Epithelial cell of esophagus (primary cell): ENCODE data around the gene TGM1.

Experiments
- DNase-seq: peaks from one replicate; pipeline ENCODE4 v3.0.0; 2010; ENCODE audit warnings: low read depth
- H3K4me3 ChIP-seq: 2 replicates; pipeline ENCODE4 v1.5.1; 2011; ENCODE audit warnings: mild to moderate bottlenecking, low read length, control low read depth
- CTCF ChIP-seq: IDR thresholded peaks from 2 replicates; pipeline ENCODE4 v1.5.1; 2011; ENCODE audit warnings: low read depth, mild to moderate bottlenecking, low read length, control low read depth, inconsistent platforms; ENCODE audit not compliant: insufficient read depth; ENCODE audit errors: missing control alignments

TGM1 gene

GRCh38 chr14:24283796-24284460, 21.0 kb upstream of the TGM1 start:
- TF ChIP-seq CTCF = no peak
- peak; percentile 60 for DNase-seq
- H3K4me3 ChIP-seq = no peak overlapping the region

GRCh38 chr14:24282736-24283135, 19.8 kb upstream of the TGM1 start:
- H3K4me3 ChIP-seq = no peak overlapping the region
- TF ChIP-seq CTCF = no peak
- DNase-seq = no peak

DNA sequence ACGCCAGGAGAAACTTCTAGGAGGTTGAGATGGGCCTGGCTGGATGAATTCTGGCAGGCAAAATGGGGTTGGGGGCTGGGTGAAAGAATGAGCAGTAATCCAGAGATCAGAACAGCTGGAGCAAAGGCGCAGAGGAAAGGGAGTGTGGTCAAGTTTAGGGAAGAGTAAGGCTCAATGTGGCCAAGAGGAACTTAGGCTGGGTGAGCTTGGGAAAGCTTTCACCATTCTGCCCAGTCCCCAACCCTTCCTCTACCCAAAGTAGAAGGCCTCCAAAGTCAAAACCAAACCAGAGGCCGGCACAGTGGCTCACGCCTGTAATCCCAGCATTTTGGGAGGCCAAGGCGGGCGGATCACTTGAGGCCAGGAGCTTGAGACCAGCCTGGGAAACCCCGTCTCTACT, 18.7 kb upstream of the TGM1 start:
- no peak for DNase-seq

GRCh38 chr14:24280797-24281460, 18.0 kb upstream of the TGM1 start:
- peak; percentile 54 for DNase-seq
- H3K4me3 ChIP-seq = no peak overlapping the region
- TF ChIP-seq CTCF = no peak

More for the DNA sequence above, 18.7 kb upstream of the TGM1 start:
- H3K4me3 ChIP-seq = no peak overlapping the region
- no peak for TF ChIP-seq CTCF

GRCh38 chr14:24279301-24280186, 16.6 kb upstream of the TGM1 start:
- peak; percentile 60 for TF ChIP-seq CTCF
- H3K4me3 ChIP-seq = no peak overlapping the region
- DNase-seq = peak; percentile 89

GRCh38 chr14:24278424-24278823, 15.4 kb upstream of the TGM1 start:
- no peak for DNase-seq
- no peak overlapping the region for H3K4me3 ChIP-seq
- TF ChIP-seq CTCF = no peak
